ENCODE measurements around the gene HDAC10.

HDAC10 gene

GRCh38 chr22:50270666-50271394 lies 19.8 kb upstream of the HDAC10 start:
- DNase-seq (ENCODE audit: low read depth in 2 of 2), result no peak

GRCh38 chr22:50269970-50270665 lies 19.1 kb upstream of the HDAC10 start, which contains the start of gene MAPK11:
TSS of gene MAPK11 (minus strand) at chr22:50270380. CDS start at chr22:50270292, 88 bp downstream.
- no peak for DNase-seq (ENCODE audit: low read depth in 2 of 2)

- DNase-seq (ENCODE audit: low read depth in 2 of 2), result no peak
Observed at GRCh38 chr22:50269573-50269969, 18.5 kb upstream of the HDAC10 start.

GRCh38 chr22:50268655-50269113 lies 17.6 kb upstream of the HDAC10 start:
- no peak for DNase-seq (ENCODE audit: low read depth in 2 of 2)

GRCh38 chr22:50267591-50268390 lies 16.7 kb upstream of the HDAC10 start:
- no peak for DNase-seq (ENCODE audit: low read depth in 2 of 2)

- DNase-seq (ENCODE audit: low read depth in 2 of 2), result no peak
Observed at GRCh38 chr22:50266994-50267393, 15.9 kb upstream of the HDAC10 start.

GRCh38 chr22:50264946-50265669 lies 14.0 kb upstream of the HDAC10 start:
- no peak for DNase-seq (ENCODE audit: low read depth in 2 of 2)

- DNase-seq (ENCODE audit: low read depth in 2 of 2), result no peak
Observed at GRCh38 chr22:50264104-50264745, 13.2 kb upstream of the HDAC10 start.

GRCh38 chr22:50262973-50263617 lies 12.0 kb upstream of the HDAC10 start:
- DNase-seq (ENCODE audit: low read depth in 2 of 2), result no peak

GRCh38 chr22:50262460-50262911 lies 11.4 kb upstream of the HDAC10 start:
- DNase-seq (ENCODE audit: low read depth in 2 of 2), result no peak

- DNase-seq (ENCODE audit: low read depth in 2 of 2), result no peak
Observed at GRCh38 chr22:50261615-50262459, 10.8 kb upstream of the HDAC10 start, which contains the start of gene MAPK12. TSS of gene MAPK12 (minus strand) at chr22:50261683. CDS start at chr22:50261509, 174 bp downstream.

GRCh38 chr22:50260801-50261614 lies 9.9 kb upstream of the HDAC10 start:
- no peak for DNase-seq (ENCODE audit: low read depth in 2 of 2)

- no peak for DNase-seq (ENCODE audit: low read depth in 2 of 2)
Observed at GRCh38 chr22:50260434-50260800, 9.4 kb upstream of the HDAC10 start.

GRCh38 chr22:50259302-50259701 lies 8.2 kb upstream of the HDAC10 start:
- no peak for DNase-seq (ENCODE audit: low read depth in 2 of 2)

GRCh38 chr22:50258361-50259292 lies 7.6 kb upstream of the HDAC10 start:
- DNase-seq (ENCODE audit: low read depth in 2 of 2), result no peak

- no peak for DNase-seq (ENCODE audit: low read depth in 2 of 2)
Observed at GRCh38 chr22:50257451-50258360, 6.6 kb upstream of the HDAC10 start.
